ENCODE results near the gene PIM3.

DNA sequence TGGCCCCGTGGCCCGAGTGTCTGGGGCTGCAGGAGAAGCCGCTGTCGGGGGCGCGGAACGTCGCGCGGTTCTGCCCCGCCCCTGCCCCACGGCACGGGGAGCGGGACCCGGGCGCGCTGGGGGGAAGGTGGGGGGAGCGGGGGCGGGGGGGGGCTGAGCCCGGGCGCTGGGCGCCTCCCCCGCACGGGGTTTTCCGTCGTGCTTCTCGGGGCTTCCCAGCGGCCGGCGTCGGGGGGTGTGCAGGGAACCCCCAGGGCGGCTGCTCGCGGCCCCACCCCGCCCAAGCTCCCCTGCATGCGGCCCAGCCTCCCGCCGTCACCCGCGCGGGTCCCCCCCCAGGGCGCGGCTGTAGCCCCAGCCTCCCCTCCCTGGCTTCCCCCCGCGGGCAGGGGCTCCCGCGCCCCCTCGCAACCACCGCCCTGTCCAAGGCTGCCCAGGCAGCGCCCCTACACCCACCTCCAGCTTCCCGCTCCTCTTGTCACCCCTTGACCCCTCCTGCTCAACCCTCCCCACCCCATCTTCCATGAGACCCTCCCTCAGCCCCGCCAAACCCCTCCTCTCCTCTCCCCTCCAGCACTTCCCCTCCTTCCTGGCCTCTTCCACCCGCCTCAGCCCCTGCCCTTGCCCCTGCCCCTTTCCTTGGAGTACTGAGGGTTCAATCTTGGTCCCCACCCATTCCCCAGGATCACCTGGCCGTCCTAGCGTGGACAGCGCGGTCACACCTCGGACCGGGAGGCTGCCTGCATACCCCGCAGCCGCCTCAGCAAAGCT lies 50.3 kb downstream of the PIM3 start:
- TF ChIP-seq, protein P1, sequence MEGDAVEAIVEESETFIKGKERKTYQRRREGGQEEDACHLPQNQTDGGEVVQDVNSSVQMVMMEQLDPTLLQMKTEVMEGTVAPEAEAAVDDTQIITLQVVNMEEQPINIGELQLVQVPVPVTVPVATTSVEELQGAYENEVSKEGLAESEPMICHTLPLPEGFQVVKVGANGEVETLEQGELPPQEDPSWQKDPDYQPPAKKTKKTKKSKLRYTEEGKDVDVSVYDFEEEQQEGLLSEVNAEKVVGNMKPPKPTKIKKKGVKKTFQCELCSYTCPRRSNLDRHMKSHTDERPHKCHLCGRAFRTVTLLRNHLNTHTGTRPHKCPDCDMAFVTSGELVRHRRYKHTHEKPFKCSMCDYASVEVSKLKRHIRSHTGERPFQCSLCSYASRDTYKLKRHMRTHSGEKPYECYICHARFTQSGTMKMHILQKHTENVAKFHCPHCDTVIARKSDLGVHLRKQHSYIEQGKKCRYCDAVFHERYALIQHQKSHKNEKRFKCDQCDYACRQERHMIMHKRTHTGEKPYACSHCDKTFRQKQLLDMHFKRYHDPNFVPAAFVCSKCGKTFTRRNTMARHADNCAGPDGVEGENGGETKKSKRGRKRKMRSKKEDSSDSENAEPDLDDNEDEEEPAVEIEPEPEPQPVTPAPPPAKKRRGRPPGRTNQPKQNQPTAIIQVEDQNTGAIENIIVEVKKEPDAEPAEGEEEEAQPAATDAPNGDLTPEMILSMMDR (IDR thresholded peaks at IDR 0.05; ENCODE audit: insufficient read depth, low read length, poor library complexity, severe bottlenecking) = no peak
- TF ChIP-seq EZH2phosphoT487 (conservative IDR thresholded peaks at IDR 0.05; ENCODE audit: low read length) = no peak

Measured in SU-DHL-6 (cell line).